AG04449 (cell line): ENCODE data around the gene PIP5KL1.

Source experiments
- CTCF ChIA-PET: fragments of 350-600 bp; formaldehyde crosslinking; extraction: SDS; loops from one replicate; lab custom pipeline; 2021; ENCODE audit warnings: antibody characterized with exemption; lab: Yijun Ruan, JAX
- POLR2A ChIA-PET: fragments of 400-600, 350-600 bp; formaldehyde crosslinking; extraction: SDS; loops from one replicate; lab custom pipeline; 2020; ENCODE audit warnings: antibody characterized with exemption, inconsistent platforms; lab: Yijun Ruan, JAX
- DNase-seq: peaks from one replicate; pipeline ENCODE4 v3.0.0-alpha.2; 2010; ENCODE audit warnings: low read depth, low spot score
- H3K4me3 ChIP-seq: 2 replicates; pipeline ENCODE4 v1.5.1; 2011; ENCODE audit warnings: low read depth, mild to moderate bottlenecking, control low read depth, low read length
- CTCF ChIP-seq: IDR thresholded peaks from one replicate; pipeline ENCODE4 v1.5.1; 2011; ENCODE audit warnings: mild to moderate bottlenecking, moderate library complexity, low read length, control low read depth, inconsistent platforms; ENCODE audit not compliant: insufficient read depth; ENCODE audit errors: missing control alignments

The PIP5KL1 gene

GRCh38 chr9:127917603-127918002, 13.0 kb downstream of the PIP5KL1 start:
- POLR2A ChIA-PET: no interaction called here
- DNase-seq: no peak
- no peak overlapping the region for H3K4me3 ChIP-seq
- no peak for TF ChIP-seq CTCF
- CTCF ChIA-PET: interaction anchor here (0.7 to 2.5 kb wide), 9 partner anchors 44 to 197 kb away, joined by 3 to 13 read pairs (median 7); partner anchors contain the start of genes CDK9 and TOR2A

- CTCF ChIA-PET: interaction anchor here (0.8 to 2.5 kb wide), 9 partner anchors 19 to 184 kb away, joined by 3 to 13 read pairs (median 7); partner anchors contain the start of genes CDK9 and TOR2A
- DNase-seq: no peak
- TF ChIP-seq CTCF: no peak
- POLR2A ChIA-PET: interaction anchor here (1.2 kb wide), 1 partner anchor 19 kb away, joined by 5 read pairs; no protein-coding TSS in a partner anchor
- H3K4me3 ChIP-seq: peak within 1 kb of the TSS; percentile 74
Measured at GRCh38 chr9:127916720-127917581, 13.6 kb downstream of the PIP5KL1 start, which contains the start of gene ST6GALNAC4. Gene ST6GALNAC4, minus strand, starts transcription at chr9:127917041. Its CDS starts 622 bp downstream, at chr9:127916419.

GRCh38 chr9:127915801-127916719, 14.5 kb downstream of the PIP5KL1 start:
- TF ChIP-seq CTCF: no peak
- ChIA-PET CTCF (interaction anchor here (0.6 to 2.5 kb wide), 11 partner anchors 18 to 327 kb away, joined by 3 to 13 read pairs (median 5); partner anchors contain the start of genes CDK9 and TOR2A), POLR2A (interaction anchor here (0.6 to 1.2 kb wide), 2 partner anchors 18 to 88 kb away, joined by 4 to 5 read pairs; no protein-coding TSS in a partner anchor)
- H3K4me3 ChIP-seq: peak overlapping the region; percentile 74
- no peak for DNase-seq

- TF ChIP-seq CTCF: no peak
- H3K4me3 ChIP-seq: no peak overlapping the region; the same call in 1 of the 2 replicates
- POLR2A ChIA-PET: interaction anchor here (0.6 kb wide), 1 partner anchor 87 kb away, joined by 4 read pairs; no protein-coding TSS in a partner anchor
- DNase-seq: no peak
- CTCF ChIA-PET: interaction anchor here (0.6 to 1.3 kb wide), 3 partner anchors 180 to 326 kb away, joined by 3 to 4 read pairs (median 3); partner anchors contain the start of gene TOR2A
Measured at GRCh38 chr9:127915325-127915752, 15.2 kb downstream of the PIP5KL1 start.

- ChIA-PET CTCF (interaction anchor here (1.1 kb wide), 1 partner anchor 204 kb away, joined by 4 read pairs; no protein-coding TSS in a partner anchor), POLR2A (no interaction called here)
- H3K4me3 ChIP-seq: no peak overlapping the region
- no peak for DNase-seq
- no peak for TF ChIP-seq CTCF
Measured at GRCh38 chr9:127913682-127914081, 16.9 kb downstream of the PIP5KL1 start.
